ENCODE data around the gene CELSR1. TPM values are rescaled to one million over a fixed set of nuclear protein-coding genes. Genes with fewer than 3 reads are reported as not detected.

Gene CELSR1
- total RNA-seq, 2 donors from 2014 or later, result 0.54 to 1.1 TPM

DNA sequence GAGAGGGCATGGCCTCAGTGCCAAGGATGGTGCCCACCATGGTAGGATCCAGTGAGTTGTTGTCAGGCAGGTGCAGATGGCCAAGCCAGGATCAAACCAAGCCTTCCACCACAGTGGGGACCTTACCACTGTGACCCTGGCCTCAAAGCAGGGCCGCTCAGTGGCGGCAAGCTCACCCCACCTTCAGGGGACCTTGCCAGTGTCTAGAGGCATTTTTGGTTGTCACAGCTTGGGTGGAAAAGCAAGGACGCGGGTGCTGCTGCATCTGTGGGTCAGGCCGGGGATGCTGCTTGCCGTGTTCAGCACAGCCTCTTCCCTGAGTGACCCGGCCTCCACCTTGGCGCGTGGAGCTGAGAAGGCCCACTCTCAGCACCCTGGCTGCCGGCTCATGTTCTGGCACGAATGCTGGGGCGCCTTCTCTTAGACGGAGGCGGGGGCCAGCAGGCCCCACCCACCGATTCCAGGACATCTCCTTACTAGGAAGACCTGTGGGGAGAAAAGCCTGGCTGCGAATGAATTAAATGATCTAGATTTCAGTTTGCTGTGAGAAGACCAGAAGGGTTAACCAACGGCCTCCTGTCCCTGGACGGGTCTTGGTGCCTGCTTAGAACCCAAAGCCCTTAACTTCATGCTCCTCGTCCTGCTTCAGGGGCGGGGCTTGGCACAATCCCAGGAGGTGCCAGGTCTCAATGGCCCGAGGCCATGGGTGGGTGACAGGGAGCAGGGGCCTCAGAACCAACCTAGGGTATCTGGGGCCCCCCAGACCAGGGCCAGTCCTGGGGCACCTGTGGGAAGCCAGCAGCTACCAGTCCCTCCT is 183.0 kb downstream of the CELSR1 start:
- Mint-ChIP-seq H3K9me3 (no peaks in the 10 kb centered on the region), H3K27ac (peak overlapping the region in 1 of 2 donors; percentile 16), H3K36me3 (peaks cover 4 to 22% of the 10 kb centered on the region in 2 donors)
- DNase-seq (ENCODE audit: low spot score in 2 of 2) (no peak), ATAC-seq (no peak)

DNA sequence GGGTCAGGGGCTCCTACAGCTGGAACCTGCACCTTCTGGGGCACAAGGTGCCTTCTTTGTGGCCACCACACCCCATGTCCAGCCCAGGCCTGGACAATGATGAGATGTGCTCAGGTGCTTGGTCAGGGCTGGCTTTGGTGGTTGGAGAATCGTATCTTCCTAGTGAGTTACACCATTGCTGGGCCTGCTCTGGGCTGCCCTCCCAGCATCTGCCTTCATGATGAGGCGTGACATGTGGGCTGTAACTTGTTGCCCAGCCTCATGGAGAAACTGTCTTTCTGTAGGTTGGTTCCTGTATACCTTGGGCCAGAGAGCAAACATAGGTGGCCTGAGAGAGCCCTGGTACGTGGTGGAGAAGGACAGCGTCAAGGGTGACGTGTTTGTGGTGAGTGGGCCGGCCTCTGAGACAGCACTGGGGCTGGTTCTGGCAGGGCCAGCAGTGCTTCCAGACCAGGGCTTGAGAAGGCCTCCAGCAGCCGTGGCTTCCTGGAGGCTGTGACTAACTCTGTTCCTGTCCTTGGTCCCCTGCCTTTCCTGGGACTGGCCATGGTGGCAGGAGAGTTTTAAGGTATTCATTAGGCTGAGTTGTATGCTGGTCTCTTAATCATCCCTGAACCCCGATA is 183.8 kb downstream of the CELSR1 start:
- Mint-ChIP-seq H3K9me3 (no peaks in the 10 kb centered on the region), H3K36me3 (peaks cover 4 to 14% of the 10 kb centered on the region in 2 donors), H3K27ac (peak overlapping the region in 1 of 2 donors; percentile 16)
- no peak for ATAC-seq
- no peak for DNase-seq (ENCODE audit: low spot score in 2 of 2)

GRCh38 chr22:46352691-46353386 is 184.6 kb downstream of the CELSR1 start:
- Mint-ChIP-seq H3K36me3 (peaks cover 4 to 10% of the 10 kb centered on the region in 2 donors), H3K27ac (peak overlapping the region; percentile 9 to 16), H3K9me3 (no peaks in the 10 kb centered on the region)
- ATAC-seq (peak in 1 of 2 donors; percentile 42), DNase-seq (ENCODE audit: low spot score in 2 of 2) (no peak)

GRCh38 chr22:46352276-46352675 is 185.1 kb downstream of the CELSR1 start:
- Mint-ChIP-seq H3K36me3 (peaks cover 4 to 10% of the 10 kb centered on the region in 2 donors), H3K27ac (peak overlapping the region in 1 of 2 donors; percentile 16), H3K9me3 (no peaks in the 10 kb centered on the region)
- DNase-seq (ENCODE audit: low spot score in 2 of 2) (no peak), ATAC-seq (no peak)

DNA sequence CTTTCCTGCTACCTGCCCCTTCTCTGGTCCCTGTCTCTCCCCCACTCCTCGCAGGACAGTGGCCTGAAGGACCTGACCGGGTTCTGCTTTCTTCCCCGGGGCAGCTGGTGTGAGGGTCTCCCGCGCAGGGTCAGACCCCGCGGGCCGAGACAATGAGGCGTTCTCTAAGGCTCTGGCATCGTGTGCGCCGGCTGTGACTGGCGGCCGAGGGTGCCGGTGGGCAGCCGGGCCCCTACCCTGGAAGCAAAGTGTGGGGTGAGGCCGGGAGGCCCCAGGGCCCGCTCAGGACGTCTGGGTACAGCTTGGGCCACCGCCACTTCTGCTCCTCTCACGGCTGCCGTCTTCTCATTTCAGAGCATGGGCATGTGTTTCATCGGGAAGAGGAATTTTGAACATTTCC is 185.7 kb downstream of the CELSR1 start:
- Mint-ChIP-seq H3K27ac (no peak overlapping the region), H3K9me3 (no peaks in the 10 kb centered on the region), H3K36me3 (peaks cover 4 to 10% of the 10 kb centered on the region in 2 donors)
- DNase-seq (ENCODE audit: low spot score in 2 of 2) (no peak), ATAC-seq (no peak)

DNA sequence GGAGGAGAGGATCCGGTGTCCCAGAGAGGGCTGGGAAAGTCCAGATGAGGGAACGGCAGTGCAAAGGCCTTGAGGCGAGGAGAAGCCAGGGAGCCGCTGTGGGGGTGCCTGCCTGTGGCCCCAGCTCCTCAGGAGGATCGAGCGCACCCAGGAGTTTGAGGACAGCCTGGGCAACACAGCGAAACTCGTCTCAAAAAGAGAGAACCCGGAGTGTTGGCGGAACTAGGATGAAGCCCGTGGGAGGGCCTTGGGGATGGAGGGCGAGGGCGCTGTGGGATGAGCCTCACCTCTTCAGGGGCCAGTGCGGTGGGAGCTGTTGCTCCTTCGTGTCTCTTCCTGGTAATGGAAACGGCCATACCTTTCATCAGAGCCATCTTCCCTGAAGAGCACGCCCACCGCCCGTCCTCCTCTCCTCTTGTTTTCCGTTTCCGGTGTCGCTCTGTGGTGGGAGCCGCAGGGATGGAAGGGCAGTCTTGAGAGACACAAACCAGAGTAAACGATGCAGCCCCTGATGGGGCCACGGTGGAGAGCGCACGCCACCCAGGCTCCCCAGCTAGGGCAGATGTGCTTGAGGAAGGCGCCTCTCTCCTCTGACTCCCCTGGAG is 186.2 kb downstream of the CELSR1 start:
- ATAC-seq, result no peak
- H3K9me3 Mint-ChIP-seq, result no peaks in the 10 kb centered on the region
- H3K36me3 Mint-ChIP-seq, result peaks cover 5 to 13% of the 10 kb centered on the region in 2 donors
- H3K27ac Mint-ChIP-seq, result peak overlapping the region in 1 of 2 donors; percentile 39
- DNase-seq (ENCODE audit: low spot score in 2 of 2), result no peak

DNA sequence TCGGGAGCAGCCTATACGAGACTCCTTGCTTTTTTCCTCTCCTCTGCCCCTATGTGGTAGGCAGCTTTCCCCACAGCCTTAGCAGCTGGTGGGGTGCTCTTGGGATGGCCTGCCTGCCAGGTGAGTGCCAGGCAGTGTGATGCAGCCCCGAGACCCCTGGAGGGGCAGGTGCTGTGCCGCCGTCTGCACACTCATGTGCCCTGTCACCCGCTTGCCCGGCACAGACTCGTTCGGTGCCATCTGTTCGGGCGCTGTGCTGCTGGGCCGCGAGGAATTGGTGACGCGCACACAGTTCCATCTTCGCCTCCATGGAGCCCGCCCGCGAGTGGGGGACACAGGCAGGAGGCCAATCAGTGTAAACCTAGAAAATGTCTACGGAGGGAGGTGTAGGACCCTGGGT is 186.8 kb downstream of the CELSR1 start:
- Mint-ChIP-seq H3K36me3 (peaks cover 11 to 15% of the 10 kb centered on the region in 2 donors), H3K9me3 (no peaks in the 10 kb centered on the region), H3K27ac (peak overlapping the region in 1 of 2 donors; percentile 39)
- ATAC-seq (no peak), DNase-seq (ENCODE audit: low spot score in 2 of 2) (no peak)

DNA sequence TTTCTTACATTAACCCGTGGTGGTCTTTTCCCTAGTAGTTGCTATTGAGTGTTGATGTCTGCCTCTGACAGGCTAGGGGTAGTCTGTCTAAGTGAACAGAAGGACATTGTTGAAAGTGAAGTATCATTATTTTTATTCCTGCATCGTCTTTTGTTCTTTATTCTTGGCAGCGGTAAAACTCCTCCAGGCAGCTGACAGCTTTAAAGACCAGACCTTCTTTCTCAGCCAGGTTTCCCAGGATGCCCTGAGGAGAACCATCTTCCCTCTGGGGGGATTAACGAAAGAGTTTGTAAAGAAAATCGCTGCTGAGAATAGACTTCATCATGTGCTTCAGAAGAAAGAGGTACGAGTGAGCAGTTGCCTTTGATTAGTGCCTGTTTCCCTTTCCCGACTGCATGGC is 187.3 kb downstream of the CELSR1 start:
- no peak overlapping the region for H3K27ac Mint-ChIP-seq
- H3K36me3 Mint-ChIP-seq, result peaks cover 10 to 12% of the 10 kb centered on the region in 2 donors
- no peak for DNase-seq (ENCODE audit: low spot score in 2 of 2)
- no peak for ATAC-seq
- H3K9me3 Mint-ChIP-seq, result no peaks in the 10 kb centered on the region

GRCh38 chr22:46349681-46350080 is 187.7 kb downstream of the CELSR1 start:
- DNase-seq (ENCODE audit: low spot score in 2 of 2), result no peak
- ATAC-seq, result no peak
- Mint-ChIP-seq H3K9me3 (no peaks in the 10 kb centered on the region), H3K27ac (no peak overlapping the region), H3K36me3 (peaks cover 10 to 12% of the 10 kb centered on the region in 2 donors)

DNA sequence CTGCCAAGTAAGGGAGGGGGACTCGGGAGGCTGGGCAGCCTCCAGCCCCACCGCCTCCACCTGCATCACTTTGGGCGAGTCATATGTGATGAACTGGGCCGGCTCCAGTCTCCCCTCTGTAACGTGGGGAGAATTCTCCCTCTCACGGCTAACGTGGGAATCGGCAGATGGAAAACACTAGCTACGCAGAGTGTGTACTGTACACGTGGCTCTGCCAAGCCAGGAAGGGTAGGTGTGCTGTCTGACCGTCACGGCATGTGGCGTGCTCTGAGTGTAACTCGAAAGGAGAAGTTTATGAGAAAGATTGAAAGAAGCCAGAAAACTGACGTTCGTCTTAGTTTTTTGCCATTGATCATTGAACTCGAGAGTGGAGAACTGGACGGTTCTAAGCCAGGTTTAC is 188.2 kb downstream of the CELSR1 start:
- Mint-ChIP-seq H3K27ac (no peak overlapping the region), H3K36me3 (peaks cover 10 to 14% of the 10 kb centered on the region in 2 donors), H3K9me3 (no peaks in the 10 kb centered on the region)
- ATAC-seq (no peak), DNase-seq (ENCODE audit: low spot score in 2 of 2) (no peak)

- no peaks in the 10 kb centered on the region for H3K9me3 Mint-ChIP-seq
- peaks cover 10 to 17% of the 10 kb centered on the region in 2 donors for H3K36me3 Mint-ChIP-seq
- ATAC-seq (no peak), DNase-seq (ENCODE audit: low spot score in 2 of 2) (no peak)
- H3K27ac Mint-ChIP-seq, result no peak overlapping the region
These were observed 189.2 kb downstream of the CELSR1 start for GRCh38 chr22:46348099-46348695.

- H3K9me3 Mint-ChIP-seq, result no peaks in the 10 kb centered on the region
- peaks cover 10 to 17% of the 10 kb centered on the region in 2 donors for H3K36me3 Mint-ChIP-seq
- H3K27ac Mint-ChIP-seq, result peak overlapping the region in 1 of 2 donors; percentile 29
- ATAC-seq (no peak), DNase-seq (ENCODE audit: low spot score in 2 of 2) (no peak)
These were observed 189.8 kb downstream of the CELSR1 start for GRCh38 chr22:46347646-46348045.

- H3K9me3 Mint-ChIP-seq, result no peaks in the 10 kb centered on the region
- DNase-seq (ENCODE audit: low spot score in 2 of 2) (no peak), ATAC-seq (no peak)
- peak overlapping the region in 1 of 2 donors; percentile 14 for H3K27ac Mint-ChIP-seq
- peaks cover 10 to 17% of the 10 kb centered on the region in 2 donors for H3K36me3 Mint-ChIP-seq
These were observed 190.6 kb downstream of the CELSR1 start for GRCh38 chr22:46346680-46347405.

DNA sequence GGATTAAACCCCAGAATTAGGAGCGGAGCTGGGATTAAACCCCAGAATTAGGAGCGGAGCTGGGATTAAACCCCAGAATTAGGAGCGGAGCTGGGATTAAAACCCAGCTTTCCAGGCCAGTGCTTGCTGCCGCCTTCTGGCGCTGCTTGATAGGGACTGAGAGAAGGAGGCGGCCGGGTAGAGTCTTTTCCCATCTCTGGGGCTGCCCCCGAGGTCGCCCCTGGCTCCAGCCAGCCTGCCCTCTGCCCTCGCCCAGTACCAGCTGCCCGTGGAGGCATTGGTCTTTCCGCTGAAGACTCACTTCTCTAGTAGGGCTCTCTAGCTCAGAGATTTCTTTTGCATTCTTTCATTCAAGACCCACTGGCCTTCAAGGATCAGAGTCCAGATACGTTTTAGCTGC is 196.7 kb downstream of the CELSR1 start:
- H3K27ac Mint-ChIP-seq, result no peak overlapping the region
- ATAC-seq, result no peak
- DNase-seq (ENCODE audit: low spot score in 2 of 2), result no peak
- H3K36me3 Mint-ChIP-seq, result peaks cover 24 to 39% of the 10 kb centered on the region in 2 donors
- H3K9me3 Mint-ChIP-seq, result no peaks in the 10 kb centered on the region

DNA sequence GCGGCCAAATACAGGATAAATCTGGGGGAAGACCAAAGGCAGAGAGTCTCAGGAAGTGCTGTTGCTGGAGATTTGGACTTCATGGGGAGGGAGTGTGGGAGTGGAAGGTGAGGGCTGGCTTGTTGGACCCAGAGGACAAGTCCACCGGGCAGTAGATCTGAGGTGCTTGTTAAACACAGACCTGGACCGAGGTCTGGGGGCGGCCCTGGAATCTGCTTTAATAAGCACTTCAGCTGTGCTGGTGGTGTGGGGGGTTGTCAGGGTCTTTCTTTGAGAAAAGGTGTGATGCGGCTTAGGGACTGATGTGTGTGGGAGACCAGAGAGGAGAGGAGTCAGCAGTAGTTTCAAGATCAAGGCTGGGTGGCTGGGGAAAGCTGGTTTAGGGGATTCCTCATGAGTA is 197.5 kb downstream of the CELSR1 start:
- Mint-ChIP-seq H3K9me3 (no peaks in the 10 kb centered on the region), H3K36me3 (peaks cover 23 to 39% of the 10 kb centered on the region in 2 donors), H3K27ac (peak overlapping the region in 1 of 2 donors; percentile 81)
- DNase-seq (ENCODE audit: low spot score in 2 of 2) (no peak), ATAC-seq (no peak)

DNA sequence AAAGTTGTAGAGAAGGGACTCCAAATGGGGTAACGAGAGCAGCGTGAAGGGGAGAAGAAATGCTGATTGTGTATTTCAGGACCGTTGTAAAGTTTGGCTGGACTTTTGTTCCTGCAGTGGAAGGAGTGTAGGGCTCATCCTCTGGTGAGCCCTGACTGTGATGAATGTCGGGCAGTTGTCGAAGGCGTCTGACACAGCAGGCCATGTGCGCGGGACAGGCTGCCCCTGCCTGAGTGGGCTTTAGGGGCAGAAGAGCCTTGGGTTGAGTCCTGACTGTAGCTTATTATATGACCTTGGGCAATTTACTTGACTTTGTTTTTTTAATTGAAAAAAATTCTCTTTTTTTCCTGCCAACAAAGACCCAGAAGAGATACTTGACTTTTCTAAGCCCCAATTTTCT is 198.8 kb downstream of the CELSR1 start:
- Mint-ChIP-seq H3K27ac (peak overlapping the region; percentile 62 to 87), H3K36me3 (peaks cover 18 to 39% of the 10 kb centered on the region in 2 donors), H3K9me3 (no peaks in the 10 kb centered on the region)
- DNase-seq (ENCODE audit: low spot score in 2 of 2) (no peak), ATAC-seq (no peak)

All from activated naive CD4-positive, alpha-beta T cell treated with anti-CD3 and anti-CD28 coated beads, Interleukin-2, amount 50 U/mL, for 72 hours (primary cell).